GM12801 (cell line): ENCODE data around the gene PDZD2.

Source experiments
- CTCF ChIP-seq: IDR thresholded peaks from one replicate; pipeline ENCODE4 v1.5.1; 2011; ENCODE audit warnings: control low read depth; ENCODE audit not compliant: insufficient read length; ENCODE audit errors: extremely low read depth

PDZD2 gene

DNA sequence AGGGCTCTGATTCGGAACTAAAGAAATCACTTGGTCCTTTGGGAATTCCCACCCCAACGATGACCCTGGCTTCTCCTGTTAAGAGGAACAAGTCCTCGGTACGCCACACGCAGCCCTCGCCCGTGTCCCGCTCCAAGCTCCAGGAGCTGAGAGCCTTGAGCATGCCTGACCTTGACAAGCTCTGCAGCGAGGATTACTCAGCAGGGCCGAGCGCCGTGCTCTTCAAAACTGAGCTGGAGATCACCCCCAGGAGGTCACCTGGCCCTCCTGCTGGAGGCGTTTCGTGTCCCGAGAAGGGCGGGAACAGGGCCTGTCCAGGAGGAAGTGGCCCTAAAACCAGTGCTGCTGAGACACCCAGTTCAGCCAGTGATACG lies 451.8 kb downstream of the PDZD2 start:
- TF ChIP-seq CTCF: no peak

DNA sequence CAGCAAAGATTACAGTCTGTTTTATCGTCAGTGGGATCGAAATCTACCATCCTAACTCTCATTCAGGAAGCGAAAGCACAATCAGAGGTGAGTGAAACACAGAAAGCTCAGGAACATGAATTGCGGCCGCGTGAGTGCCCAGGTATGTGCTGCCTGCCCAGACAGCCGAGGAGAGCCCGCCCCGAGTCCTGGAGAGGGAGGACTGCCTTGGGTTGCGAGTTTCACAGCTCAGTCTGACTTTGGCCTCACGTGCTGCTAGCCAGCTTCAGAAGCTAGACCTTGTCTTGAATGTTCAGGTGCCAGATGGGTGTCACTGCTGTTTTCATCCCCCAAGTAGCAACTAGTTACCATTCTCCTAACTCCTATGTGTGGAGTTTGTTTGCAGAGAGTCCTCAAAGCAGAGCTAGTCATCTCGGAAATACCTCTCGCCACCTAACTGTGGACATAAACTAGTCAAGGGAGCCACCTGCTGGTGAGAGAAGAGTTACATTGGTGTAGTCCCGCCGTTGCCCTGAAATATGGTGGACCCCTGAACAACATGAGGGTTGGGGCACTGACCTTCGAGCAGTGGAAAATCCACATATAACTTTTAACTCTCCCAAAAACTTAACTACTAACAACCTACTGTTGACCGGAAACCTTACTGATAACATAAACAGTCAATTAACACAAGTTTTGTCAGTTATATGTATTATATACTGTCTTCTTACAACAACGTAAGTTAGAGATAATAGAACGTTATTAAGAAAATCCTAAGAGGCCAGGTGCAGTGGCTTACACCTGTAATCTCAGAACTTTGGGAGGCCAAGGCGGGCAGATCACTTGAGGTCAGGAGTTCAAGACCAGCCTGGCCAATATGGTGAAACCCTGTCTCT lies 454.2 kb downstream of the PDZD2 start:
- TF ChIP-seq CTCF: no peak

DNA sequence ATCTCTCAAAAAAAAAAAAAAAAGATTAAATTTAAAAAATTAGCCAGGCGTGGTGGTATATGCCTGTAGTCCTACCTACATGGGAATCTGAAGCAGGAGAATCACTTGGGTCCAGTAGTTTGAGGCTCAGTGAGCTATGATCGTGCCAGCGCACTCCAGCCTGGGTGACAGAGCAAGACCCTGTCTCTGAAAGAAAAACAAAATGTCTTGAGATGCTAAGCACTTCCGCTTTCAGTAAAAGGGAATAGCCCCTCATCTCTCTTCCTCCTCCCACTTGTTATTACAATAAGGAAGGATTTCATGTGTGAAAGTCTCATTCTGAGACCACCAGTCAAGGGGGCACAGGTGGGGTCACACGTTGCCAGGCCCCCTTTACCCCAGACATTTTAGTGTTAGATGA lies 455.8 kb downstream of the PDZD2 start:
- no peak for TF ChIP-seq CTCF

DNA sequence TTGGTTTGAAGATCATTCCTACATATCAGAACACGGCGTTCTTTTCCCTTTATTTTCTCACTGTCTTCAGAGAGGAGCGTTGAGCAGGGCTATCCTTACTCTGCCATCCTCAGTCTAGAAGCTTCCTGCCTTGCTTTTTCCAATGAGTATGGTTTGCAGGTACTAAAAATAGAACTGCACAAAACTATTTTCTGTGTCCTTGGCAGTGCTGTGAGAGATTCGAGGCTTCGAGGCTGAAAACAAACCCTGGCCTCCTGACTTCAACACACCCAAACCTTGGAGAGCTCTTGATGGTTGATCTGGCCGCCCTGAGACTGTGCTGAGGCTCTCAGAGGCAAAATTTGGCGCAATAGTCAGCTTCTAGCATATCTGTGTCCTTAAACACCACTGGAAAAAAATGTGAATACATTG lies 456.3 kb downstream of the PDZD2 start:
- TF ChIP-seq CTCF: no peak

GRCh38 chr5:32096891-32097595 lies 458.1 kb downstream of the PDZD2 start:
- TF ChIP-seq CTCF: no peak

DNA sequence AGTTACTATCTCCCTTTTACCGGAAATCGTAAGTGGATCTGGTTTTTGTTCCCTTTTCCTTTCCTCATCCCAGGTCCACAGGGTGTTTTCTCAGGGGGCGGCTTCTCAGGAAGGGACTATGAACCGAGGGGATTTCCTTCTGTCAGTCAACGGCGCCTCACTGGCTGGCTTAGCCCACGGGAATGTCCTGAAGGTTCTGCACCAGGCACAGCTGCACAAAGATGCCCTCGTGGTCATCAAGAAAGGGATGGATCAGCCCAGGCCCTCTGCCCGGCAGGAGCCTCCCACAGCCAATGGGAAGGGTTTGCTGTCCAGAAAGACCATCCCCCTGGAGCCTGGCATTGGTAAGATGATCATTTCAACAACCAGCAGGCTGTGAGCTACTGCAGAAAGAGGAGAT lies 459.4 kb downstream of the PDZD2 start:
- no peak for TF ChIP-seq CTCF

DNA sequence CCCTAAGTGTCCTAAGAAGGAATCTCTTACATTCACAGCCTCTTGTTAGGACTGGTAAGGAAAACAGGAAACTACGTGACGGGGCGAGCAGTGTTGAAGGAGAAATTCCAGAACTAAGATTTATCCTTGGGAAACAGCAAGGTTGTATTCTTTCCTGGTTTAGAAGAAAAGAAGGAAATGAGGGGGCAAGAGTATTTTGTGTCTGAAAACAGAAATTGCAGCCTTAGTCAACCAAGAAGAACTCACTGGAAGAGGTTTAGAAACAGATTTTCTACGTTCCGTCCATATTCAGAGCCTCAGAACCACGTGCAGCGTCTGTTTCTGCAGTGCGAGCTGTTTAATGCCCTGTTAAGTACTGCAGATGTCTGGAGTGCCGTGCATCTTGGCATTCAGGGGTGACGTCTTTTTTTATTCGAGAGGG lies 460.0 kb downstream of the PDZD2 start:
- no peak for TF ChIP-seq CTCF
